Renal cortex interstitium (tissue), 11 donors: ENCODE data around the gene YAF2. TPM values are rescaled to one million over a fixed set of nuclear protein-coding genes. Genes with fewer than 3 reads are reported as not detected.

Experiments used
- DNase-seq, 11 donors: peaks; one replicate each; pipeline ENCODE4 v3.0.0-alpha.2; 2013; ENCODE audit warnings: low read depth in 9 of 11, low spot score in 4 of 11; ENCODE audit errors: extremely low read depth in 1 of 11
- polyA plus RNA-seq, 3 donors: library from polyadenylated mRNA; unstranded; fragments of 120-200 nt; gene quantifications; one replicate each; pipeline ENCODE4 v1.2.1, GENCODE V29; 2013; ENCODE audit not compliant: insufficient read length in 3 of 3

The YAF2 gene
- polyA plus RNA-seq, 3 donors, result 25.5 to 28.4 (median 26.2) TPM

- DNase-seq, result no peak
These were observed 65.4 kb downstream of the YAF2 start for GRCh38 chr12:42172441-42173210.

GRCh38 chr12:42167711-42168110, 70.3 kb downstream of the YAF2 start:
- DNase-seq, result no peak

- DNase-seq, result no peak
These were observed 71.5 kb downstream of the YAF2 start for GRCh38 chr12:42166501-42166900.

- no peak for DNase-seq
These were observed 74.1 kb downstream of the YAF2 start for GRCh38 chr12:42163913-42164312.

GRCh38 chr12:42162965-42163364, 75.1 kb downstream of the YAF2 start:
- no peak for DNase-seq

GRCh38 chr12:42162193-42162592, 75.9 kb downstream of the YAF2 start:
- DNase-seq, result no peak

GRCh38 chr12:42161529-42161928, 76.5 kb downstream of the YAF2 start:
- no peak for DNase-seq

- DNase-seq, result no peak
These were observed 81.8 kb downstream of the YAF2 start for GRCh38 chr12:42156232-42156631.

GRCh38 chr12:42145552-42146215, 92.4 kb downstream of the YAF2 start:
- DNase-seq, result no peak

- no peak for DNase-seq
These were observed 92.9 kb downstream of the YAF2 start for GRCh38 chr12:42145197-42145549.

- DNase-seq, result peak; percentile 69 to 91 (median 88)
These were observed 93.4 kb downstream of the YAF2 start, which contains the start of gene GXYLT1 for GRCh38 chr12:42144408-42145196. Gene GXYLT1, minus strand, starts transcription at chr12:42144874. Its CDS starts 228 bp downstream, at chr12:42144646.

- DNase-seq, result no peak
These were observed 94.0 kb downstream of the YAF2 start for GRCh38 chr12:42144158-42144407.

GRCh38 chr12:42143452-42144157, 94.4 kb downstream of the YAF2 start:
- DNase-seq, result peak in 2 of 11 donors; percentile 19 to 20

GRCh38 chr12:42141981-42142606, 96.0 kb downstream of the YAF2 start:
- no peak for DNase-seq

- DNase-seq, result no peak
These were observed 97.1 kb downstream of the YAF2 start for GRCh38 chr12:42140901-42141300.

- DNase-seq, result no peak
These were observed 102.7 kb downstream of the YAF2 start for GRCh38 chr12:42135259-42135814.

GRCh38 chr12:42130672-42131402, 107.2 kb downstream of the YAF2 start:
- no peak for DNase-seq

- peak in 9 of 11 donors; percentile 26 to 68 (median 48) for DNase-seq
These were observed 108.3 kb downstream of the YAF2 start for GRCh38 chr12:42129595-42130204.
